ENCODE results near the gene SEPTIN12. TPM values are rescaled to one million over a fixed set of nuclear protein-coding genes. Genes with fewer than 3 reads are reported as not detected.

The SEPTIN12 gene
- total RNA-seq, 1 donor, result not detected

DNA sequence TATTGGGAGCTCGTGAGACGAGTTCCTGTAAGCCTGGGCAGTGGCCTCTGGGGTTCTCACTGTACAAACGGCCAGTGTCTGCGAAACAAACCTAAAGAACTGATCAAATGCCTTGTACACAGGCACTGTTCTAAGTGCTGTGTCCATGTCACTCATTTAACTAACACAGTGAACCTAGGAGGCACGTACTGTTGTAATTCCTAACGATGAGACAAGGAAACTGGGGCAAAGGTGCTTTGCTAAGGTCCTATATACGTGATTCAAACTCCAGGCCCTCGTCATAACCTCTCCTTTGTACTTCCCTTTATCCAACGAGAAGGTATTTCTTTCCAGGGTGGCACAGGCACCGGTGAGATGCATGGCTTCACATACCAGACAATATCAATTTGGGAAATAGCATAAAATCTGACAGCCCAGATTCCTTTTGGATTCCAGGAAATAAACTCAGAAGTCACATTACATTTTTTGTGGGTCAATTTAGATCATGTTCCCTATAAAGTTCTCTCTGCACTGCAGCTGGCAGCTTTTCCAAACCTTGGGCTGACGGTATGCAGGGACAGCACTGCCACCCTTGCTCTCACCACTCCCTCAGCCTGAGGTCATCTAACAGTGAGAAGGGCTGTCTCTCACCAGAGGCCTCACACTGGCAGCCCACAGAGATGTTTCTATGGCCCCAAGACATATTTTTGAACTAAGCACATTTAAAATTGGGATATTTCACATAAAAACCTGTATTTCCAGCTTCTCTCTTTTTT is 40.6 kb upstream of the SEPTIN12 start:
- DNase-seq (ENCODE audit: low read depth), result no peak
- TF ChIP-seq, protein P1, sequence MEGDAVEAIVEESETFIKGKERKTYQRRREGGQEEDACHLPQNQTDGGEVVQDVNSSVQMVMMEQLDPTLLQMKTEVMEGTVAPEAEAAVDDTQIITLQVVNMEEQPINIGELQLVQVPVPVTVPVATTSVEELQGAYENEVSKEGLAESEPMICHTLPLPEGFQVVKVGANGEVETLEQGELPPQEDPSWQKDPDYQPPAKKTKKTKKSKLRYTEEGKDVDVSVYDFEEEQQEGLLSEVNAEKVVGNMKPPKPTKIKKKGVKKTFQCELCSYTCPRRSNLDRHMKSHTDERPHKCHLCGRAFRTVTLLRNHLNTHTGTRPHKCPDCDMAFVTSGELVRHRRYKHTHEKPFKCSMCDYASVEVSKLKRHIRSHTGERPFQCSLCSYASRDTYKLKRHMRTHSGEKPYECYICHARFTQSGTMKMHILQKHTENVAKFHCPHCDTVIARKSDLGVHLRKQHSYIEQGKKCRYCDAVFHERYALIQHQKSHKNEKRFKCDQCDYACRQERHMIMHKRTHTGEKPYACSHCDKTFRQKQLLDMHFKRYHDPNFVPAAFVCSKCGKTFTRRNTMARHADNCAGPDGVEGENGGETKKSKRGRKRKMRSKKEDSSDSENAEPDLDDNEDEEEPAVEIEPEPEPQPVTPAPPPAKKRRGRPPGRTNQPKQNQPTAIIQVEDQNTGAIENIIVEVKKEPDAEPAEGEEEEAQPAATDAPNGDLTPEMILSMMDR (IDR thresholded peaks at IDR 0.05; ENCODE audit: insufficient read depth, low read length), result no peak

DNA sequence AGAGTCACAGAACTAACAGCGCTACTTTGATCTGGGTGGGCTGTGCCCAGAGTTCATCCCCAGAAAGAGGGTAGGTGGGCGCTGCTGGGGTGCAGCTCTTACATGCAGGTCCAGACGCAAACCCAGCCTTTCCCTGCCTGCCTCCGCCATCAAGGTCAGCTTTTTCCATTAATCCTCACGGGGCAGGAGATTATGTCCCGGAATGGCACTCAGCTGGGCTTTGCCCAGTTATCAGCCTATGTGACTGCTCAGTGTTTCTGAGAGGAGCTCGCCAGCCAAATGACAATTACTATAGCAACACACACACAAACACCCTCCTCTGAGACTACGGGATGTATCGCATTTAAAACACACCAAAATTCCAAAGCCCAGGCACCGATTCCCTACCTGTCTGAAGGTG is 38.8 kb upstream of the SEPTIN12 start:
- TF ChIP-seq, protein P1 (IDR thresholded peaks at IDR 0.05; ENCODE audit: insufficient read depth, low read length), result no peak
- no peak overlapping the region for H3K4me3 ChIP-seq (ENCODE audit: low read depth, low read length)
- DNase-seq (ENCODE audit: low read depth), result no peak

More for the DNA sequence above, 40.6 kb upstream of the SEPTIN12 start:
- no peak overlapping the region for H3K4me3 ChIP-seq (ENCODE audit: low read depth, low read length)

DNA sequence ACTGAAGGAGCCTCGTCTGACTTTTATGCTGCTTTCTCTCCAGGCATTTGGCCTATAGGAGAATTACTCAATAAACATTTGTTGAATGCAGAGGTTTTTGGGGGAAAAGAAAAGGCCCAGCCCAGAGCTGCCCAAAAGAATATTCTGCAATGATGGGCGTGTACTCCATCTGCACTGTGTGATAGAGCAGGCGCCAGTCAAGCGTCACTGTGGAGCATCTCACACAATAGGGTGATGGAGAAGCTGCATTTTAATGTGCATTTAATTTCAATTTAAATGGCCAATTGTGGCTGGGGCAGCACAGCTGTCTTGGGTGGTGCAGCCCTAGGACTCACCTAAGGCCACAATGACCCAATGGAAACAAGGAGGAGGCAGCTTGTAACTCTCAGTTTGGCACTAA is 38.4 kb upstream of the SEPTIN12 start:
- no peak overlapping the region for H3K4me3 ChIP-seq (ENCODE audit: low read depth, low read length)
- DNase-seq (ENCODE audit: low read depth), result no peak
- TF ChIP-seq, protein P1 (IDR thresholded peaks at IDR 0.05; ENCODE audit: insufficient read depth, low read length), result no peak

DNA sequence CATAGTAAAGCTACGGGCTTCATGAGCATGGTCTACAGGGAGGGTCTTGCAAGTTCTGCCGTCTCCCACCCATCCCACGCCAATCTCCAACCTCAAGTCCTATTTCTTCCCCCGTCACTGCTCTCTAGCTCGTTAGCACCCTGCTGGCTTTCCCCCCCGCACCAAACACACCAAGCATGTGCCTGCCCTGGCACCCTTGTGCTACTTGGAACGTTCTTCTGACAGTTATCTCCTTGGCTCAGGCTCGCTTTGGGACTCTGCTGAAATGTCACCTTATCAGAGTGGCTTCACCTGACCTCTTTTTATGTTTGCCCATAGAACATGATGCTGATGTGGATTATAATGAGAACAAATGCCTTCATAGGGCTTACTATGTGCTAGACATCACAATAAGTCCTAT is 37.1 kb upstream of the SEPTIN12 start:
- H3K4me3 ChIP-seq (ENCODE audit: low read depth, low read length), result no peak overlapping the region
- TF ChIP-seq, protein P1 (IDR thresholded peaks at IDR 0.05; ENCODE audit: insufficient read depth, low read length), result no peak
- DNase-seq (ENCODE audit: low read depth), result no peak

DNA sequence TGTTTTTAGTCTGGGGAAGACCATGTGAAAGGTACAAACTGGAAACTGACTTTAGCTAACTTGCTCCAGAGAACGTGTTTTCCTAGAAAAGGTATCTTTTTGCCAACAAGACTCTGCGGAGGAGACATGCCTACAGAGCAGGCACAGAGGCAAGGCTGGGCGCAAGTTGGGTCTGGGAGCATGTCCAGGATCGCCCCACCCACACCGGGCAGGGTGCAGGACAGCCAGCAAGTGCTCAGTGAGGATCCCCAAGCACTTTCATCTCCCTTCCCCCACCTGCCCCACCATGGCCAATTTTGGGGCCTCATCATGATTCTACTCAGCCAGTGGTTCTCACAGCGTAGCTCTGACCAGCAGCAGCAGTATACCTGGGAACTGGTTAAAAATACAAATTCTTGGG is 32.5 kb upstream of the SEPTIN12 start:
- DNase-seq (ENCODE audit: low read depth), result no peak
- no peak overlapping the region for H3K4me3 ChIP-seq (ENCODE audit: low read depth, low read length)
- TF ChIP-seq, protein P1 (IDR thresholded peaks at IDR 0.05; ENCODE audit: insufficient read depth, low read length), result no peak

DNA sequence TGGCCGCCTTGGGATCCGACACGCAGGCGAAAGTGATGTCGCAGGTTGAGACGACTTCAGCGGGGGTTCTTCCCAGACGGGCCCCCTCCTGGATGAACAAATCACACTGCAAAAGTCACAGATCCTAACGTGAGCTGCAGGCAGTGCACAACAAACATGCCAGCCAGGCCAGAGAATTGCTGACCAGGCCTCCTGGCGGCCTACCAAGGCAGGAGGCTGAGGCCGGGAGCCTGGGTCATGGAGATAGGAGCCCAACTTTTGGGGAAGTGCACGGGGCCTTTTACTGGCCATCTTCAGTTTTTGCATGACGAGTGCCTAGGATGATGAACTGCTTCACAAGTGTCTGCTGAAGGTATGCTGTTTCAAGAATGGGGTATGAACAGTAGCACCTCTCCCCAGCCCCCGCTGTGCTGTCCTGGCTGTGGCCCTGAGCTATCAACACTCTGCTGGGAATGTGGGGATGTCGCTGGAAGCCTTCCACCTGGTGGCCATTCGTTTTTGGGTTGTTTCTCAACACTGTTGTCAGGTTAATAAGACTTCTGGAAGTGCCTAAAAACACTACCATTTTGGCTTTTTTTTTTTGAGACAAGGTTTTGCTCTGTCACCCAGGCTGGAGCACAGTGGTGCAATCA is 26.5 kb upstream of the SEPTIN12 start:
- no peak overlapping the region for H3K4me3 ChIP-seq (ENCODE audit: low read depth, low read length)
- no peak for DNase-seq (ENCODE audit: low read depth)
- TF ChIP-seq, protein P1 (IDR thresholded peaks at IDR 0.05; ENCODE audit: insufficient read depth, low read length), result no peak

Measured in fibroblast of the aortic adventitia (primary cell).